Measurements from ENCODE around the gene MRPL54.

- TF ChIP-seq EZH2phosphoT487 (IDR thresholded peaks at IDR 0.05; ENCODE audit: borderline replicate concordance, low read depth, low read length) (no peak), CTCF (conservative IDR thresholded peaks at IDR 0.05; ENCODE audit: low read length) (no peak)
Observed at GRCh38 chr19:3722443-3723109, 39.9 kb upstream of the MRPL54 start.
